H1 (cell line): ENCODE data around the gene ACSM2A. TPM values are rescaled to one million over a fixed set of nuclear protein-coding genes. Genes with fewer than 3 reads are reported as not detected.

Source experiments
- RBBP5 ChIP-seq: IDR thresholded peaks from 2 replicates; pipeline ENCODE4 v1.7.1; 2012; ENCODE audit warnings: low read depth, mild to moderate bottlenecking, inconsistent platforms, low read length, moderate library complexity, borderline replicate concordance
- polyA plus RNA-seq, 7 experiments: library from polyadenylated mRNA; depleted of rRNA in 3 of 7; stranded (reverse) in 5 of 7; unstranded in 2 of 7; fragments of >200 nt in 5 of 7; fragments of 200-250 nt in 2 of 7; gene quantifications; 1 replicate in 5 of 7; 2 replicates in 1 of 7; 4 replicates in 1 of 7; pipeline versions ENCODE4 v1.2.1 to v1.2.3, GENCODE V29; 2011 to 2013; ENCODE audit warnings: missing spikeins in 2 of 7, mixed read lengths in 2 of 7
- total RNA-seq: library from RNA; stranded (reverse); fragmentation: NEBNext Ultra II Directional; extraction: Animal tissue kit (Norgen Biotek cat#: 25700); gene quantifications from 2 replicates; pipeline ENCODE4 v1.2.1, GENCODE V29; 2021

Gene ACSM2A
- total and polyA plus RNA-seq, 2 of the 8 experiments (the other 6 are each of a cell fraction or from before 2014, with no cell fraction given): not detected

DNA sequence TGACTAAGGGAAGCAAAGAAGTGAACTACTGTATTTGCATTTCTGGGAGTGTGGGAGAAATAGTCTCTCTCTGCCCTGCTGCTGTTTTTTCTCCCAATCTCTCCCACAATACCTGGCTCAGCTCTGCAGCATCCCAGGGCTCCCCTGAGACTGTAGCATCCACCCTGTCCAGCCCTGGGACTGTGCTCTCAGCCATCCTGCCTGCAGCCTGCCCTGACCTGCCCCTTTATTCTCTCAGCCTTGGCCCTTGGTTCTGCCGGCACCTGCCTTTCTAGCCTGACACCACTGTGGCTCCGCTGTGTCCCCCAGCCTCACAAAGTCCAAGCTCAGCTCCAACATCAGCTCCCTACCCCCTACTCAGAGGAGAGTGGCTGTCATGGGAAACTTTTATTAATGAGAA, 48.7 kb upstream of the ACSM2A start (continued):
- no peak for TF ChIP-seq RBBP5
